Hematopoietic multipotent progenitor cell (in vitro differentiated cells): Measurements from ENCODE around the gene PGR. TPM values are rescaled to one million over a fixed set of nuclear protein-coding genes. Genes with fewer than 3 reads are reported as not detected.

ENCODE experiments used
- DNase-seq, 3 donors: peaks; one replicate each; pipeline ENCODE4 v3.0.0-alpha.2; 2011 to 2015; ENCODE audit warnings: low read depth in 2 of 3, low spot score in 2 of 3
- total RNA-seq: library from RNA; depleted of rRNA; stranded (reverse); fragments of >200 nt; gene quantifications from one replicate; pipeline ENCODE4 v1.2.3, GENCODE V29; 2012

Gene PGR
- total RNA-seq: under 0.01 TPM

DNA sequence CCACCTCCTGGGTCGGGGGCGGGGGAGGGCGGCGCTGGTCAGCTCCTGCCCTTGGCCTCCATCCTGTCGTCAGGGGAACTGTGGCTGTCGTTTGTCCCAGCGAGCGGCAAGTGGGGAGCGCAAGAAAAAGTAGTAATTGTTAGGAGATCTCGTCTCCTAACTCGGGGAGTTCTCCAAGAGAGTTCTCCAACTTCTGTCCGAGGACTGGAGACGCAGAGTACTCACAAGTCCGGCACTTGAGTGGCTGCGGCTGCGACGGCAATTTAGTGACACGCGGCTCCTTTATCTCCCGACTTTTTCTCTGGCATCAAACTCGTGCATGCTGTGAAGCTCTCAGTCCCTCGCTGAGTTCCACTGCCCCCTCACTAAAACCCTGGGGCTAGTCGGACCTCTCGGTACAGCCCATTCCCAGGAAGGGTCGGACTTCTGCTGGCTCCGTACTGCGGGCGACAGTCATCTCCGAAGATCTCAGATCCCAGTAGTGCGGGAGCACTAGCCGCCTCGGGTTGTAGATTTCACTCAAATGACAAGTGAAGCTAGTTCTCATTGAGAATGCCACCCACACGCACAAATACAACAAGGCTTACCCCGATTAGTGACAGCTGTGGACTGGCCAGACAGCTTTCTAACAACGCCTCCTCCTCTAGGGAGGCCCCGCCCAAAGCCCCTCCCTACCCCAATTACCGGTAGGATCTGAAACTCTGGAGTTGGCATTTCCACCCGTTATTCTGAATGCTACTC, at the start of gene PGR:
Gene PGR (minus strand): TSS at position 611 of the 741 bp plus-strand sequence. CDS start 743 bp downstream, outside the sequence.
- no peak for DNase-seq

- no peak for DNase-seq
These were observed 46.8 kb upstream of the PGR start for GRCh38 chr11:101176381-101176780.

DNA sequence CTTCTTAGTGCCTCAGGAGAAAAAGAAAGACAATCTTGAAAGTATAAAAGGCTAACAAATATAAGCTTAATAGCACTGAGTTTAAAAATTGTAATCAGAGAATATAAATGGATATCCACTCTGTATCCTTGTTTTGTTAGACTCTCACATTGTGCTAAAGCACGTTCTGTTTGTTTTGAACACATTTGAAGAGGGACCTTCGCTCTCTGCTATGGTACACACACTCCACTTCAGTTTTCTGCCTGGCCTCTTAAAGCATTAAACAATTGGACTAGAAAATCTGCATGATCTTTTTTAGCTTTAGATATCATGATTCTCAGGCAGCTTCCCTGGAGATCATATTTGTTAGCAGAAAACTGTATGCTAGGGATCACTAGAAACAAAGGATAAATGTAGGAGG, 40.3 kb upstream of the PGR start:
- DNase-seq: no peak

- no peak for DNase-seq
These were observed 36.4 kb upstream of the PGR start for GRCh38 chr11:101166038-101166437.

GRCh38 chr11:101158119-101158518, 28.5 kb upstream of the PGR start:
- DNase-seq: no peak

DNA sequence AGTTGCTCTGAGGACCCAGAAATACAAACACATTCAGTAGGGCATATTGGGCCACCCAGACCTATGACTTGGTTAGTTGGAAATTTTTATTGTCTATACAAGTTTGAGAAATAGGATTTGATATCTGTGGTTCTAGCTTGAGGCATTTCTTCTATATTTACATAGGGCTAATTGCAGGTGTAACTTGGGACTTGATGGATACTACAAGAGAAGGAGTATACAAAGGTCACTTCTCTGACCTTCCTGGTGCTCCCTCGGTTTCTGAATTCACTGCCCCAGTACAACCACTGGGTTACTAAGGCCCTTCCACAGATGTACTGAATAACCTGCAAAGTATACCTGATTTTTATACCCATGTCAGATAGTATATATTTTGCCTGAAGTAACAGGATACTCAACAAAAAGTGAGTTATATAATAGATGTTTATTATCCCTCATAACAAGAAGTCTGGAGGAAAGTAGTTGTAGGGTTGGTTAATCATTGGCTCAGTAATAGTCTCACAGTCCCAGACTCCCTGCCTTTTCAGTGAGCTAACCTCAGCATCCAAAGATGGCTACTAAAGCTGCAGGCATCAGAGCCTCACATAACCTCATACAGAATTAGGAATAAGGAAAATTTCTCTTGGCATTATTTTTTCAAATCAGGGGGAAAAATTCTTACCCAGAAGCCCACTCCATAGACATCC, 8.8 kb upstream of the PGR start:
- DNase-seq: no peak

DNA sequence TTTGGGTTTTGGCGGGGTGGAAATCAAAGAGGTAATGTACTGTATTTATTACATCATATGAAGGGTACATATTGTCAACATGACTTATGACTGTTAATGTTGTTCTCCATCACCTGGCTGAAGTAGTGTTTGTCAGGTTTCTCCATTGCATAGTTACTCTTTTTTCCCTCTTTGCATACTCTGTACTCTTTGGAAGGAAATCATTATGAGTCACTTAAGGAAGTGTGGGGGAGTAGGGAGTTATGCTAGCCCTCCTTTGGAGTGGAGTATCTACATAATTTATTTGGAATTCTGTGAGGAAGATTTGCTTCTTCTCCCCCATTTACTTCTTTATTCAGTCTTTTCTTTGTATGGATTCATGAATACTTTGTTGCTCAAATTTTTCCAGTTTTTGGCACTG, 3.6 kb upstream of the PGR start:
- no peak for DNase-seq

DNA sequence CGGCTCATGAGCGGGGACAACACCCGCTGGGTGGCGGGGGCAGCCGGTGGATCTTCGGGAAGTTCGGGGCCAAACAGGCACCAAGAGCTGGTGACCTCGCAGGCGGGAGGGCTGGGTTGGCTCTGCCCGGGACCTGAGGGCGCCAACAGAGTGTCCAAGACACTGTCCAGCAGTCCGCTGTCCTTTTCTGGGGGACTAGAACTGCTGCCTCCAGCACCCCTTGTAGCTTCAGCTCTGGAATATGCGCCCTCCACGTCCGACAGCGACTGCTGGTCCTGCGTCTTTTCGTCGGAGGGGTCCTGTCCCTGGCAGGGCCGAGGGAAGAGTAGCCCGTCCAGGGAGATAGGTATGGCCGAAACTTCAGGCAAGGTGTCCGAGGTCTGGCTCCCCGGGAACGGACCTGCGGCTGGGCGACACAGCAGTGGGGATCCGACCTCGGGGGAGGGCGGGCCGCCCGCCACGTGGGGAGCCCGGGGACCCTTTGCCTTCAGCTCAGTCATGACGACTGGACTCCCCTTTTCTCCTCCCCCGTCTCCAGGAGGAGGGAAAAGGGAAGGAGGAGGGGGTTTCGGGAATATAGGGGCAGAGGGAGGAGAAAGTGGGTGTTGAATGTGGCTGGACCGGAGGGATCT, 926 bp downstream of the PGR start:
- DNase-seq: no peak

DNA sequence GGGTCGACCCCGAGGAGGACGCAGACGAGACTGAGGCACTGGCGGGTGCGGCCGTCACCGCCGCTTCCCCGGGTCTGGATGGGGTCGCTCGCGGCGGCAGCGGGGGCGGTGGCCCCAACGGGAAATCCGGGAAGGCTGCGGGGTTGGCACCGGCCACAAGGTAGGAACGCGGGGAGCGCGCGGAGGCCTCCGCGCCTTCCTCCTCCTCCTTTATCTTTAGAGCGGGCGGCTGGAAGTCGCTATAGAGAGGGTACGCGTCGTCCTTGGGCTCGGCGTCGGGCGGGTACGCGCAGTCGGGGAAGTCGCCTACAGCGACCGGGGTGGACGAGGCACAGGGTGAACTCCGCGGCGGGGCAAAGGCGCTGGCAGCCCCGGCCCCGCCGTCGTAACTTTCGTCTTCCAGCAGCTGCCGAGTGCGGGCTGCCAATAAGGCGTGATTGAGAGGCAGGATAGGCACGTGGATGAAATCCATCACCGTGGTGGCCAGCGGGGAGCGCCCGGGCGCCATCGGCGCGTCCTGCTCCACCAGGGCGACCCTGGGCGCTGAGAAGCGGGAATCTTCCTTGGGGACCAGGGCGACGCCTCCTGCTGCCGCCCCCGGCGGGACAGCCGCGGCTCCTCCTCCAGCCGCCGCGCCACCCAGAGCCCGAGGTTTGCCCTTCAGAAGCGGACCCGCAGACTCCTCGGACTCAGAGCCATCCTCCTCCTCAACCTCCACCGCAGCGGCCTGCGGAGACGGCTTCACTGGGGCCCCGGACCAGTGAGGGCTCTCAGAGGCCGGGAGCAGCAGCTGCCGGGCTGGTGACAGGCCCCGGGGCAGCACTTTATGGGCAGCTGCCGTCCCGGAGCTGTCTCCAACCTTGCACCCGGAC, 1.7 kb downstream of the PGR start:
- no peak for DNase-seq

GRCh38 chr11:101127197-101127698, 2.4 kb downstream of the PGR start:
- DNase-seq: no peak

GRCh38 chr11:101126551-101127196, 2.9 kb downstream of the PGR start:
- DNase-seq: no peak

- no peak for DNase-seq
These were observed 13.9 kb downstream of the PGR start for GRCh38 chr11:101115671-101116160.

DNA sequence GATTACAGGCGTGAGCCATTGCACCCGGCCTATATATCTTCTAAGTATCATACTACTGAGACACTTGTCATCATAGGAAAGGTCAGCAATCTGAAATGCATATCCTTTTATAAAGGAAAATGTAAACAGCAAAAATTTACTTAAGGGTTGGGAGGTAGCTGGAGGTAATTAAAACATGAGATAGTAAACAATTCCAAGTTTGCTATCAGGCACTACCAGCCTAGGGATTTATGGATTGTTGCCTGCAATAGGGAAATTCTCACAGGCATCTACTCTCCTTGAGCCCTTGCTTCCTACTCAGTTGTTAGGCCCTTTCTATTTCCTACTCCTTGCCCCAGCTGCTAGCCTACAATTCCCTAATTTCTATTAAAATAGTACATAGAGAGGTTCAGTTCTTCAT, 16.1 kb downstream of the PGR start:
- DNase-seq: no peak

DNA sequence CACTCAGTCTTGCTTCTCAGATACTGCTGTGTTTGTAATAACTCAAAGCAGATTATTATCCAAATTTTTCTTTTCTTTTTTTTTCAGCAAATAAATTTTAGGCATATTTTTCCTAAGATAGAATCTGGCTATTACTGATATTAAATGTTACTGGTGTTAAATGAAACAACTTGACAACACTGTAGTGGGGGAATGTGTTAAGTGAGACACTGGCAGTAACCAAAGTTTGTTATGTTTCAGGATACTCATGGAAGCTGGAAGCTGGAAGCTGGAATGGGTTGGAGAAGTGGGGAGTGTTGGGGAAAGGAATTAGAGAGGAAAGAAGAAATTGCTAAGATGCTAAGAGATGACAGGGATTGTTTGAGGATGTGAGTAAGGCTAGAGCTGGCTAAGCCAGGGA, 24.9 kb downstream of the PGR start:
- DNase-seq: no peak

GRCh38 chr11:101103433-101103832, 26.2 kb downstream of the PGR start:
- no peak for DNase-seq

DNA sequence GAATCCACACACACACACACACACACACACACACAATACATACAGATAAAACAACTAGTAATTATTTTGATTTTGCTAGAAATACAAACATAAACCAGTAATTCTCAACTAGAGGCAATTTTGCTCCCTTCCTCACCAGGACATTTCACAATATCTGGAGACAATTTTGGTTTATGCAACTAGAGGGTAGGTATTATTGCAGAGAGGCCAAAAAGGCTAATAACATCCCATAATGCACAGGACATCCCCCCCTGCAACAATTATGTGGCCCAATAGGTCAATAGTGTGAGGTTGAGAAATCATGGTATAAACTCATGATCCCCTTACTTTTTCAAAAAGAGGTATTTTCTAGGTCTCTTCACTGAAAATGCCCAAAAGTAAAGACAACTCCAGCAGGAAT, 29.0 kb downstream of the PGR start:
- DNase-seq: no peak

DNA sequence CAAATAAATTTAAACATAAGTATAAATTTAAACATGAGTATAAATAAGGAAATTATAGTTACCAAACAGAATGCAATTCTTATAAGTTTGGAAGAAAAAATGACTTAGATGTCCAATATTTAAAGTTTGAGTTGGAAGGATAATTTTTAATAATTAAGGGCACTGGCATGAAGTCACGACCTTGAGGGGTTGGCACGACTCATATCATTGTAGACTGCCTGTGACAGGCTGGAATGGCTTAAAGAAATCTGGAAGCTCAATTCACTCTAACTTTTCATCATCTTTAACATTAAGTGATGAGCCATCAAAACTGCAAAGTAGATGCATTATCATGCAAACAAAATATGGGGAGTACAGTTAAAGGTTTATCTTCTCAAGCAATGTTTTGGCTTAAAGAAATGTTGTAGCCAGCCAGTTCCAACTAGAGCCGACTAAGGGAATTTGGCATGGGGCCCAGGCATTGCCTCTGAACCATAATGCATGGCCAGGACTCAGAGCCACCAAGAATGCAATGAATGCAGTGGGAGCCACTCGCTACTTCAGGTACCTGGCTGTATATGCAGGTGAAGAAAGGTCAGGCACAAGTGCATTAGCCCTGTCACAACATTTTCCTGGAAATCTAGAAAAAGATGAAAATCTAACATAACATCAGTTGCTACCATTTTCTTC, 33.4 kb downstream of the PGR start:
- no peak for DNase-seq

DNA sequence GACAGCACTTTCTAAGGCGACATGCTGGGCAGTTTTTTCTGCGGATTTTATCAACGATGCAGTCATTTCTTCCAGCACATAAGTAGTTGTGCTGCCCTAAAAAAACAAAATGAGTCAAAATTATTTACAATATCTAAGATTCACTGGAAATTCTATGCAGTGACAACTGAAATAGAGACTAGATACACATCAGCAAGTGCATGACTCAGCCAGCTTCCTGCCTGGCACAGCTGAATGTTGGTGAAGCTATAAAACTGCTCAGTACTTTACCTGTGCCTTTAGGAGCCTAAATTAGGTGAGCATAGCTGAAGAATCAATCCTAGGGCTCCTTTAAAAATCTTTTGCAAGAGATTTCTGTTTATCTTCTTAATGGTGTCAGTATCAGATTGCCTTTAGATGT, 37.8 kb downstream of the PGR start:
- DNase-seq: no peak

DNA sequence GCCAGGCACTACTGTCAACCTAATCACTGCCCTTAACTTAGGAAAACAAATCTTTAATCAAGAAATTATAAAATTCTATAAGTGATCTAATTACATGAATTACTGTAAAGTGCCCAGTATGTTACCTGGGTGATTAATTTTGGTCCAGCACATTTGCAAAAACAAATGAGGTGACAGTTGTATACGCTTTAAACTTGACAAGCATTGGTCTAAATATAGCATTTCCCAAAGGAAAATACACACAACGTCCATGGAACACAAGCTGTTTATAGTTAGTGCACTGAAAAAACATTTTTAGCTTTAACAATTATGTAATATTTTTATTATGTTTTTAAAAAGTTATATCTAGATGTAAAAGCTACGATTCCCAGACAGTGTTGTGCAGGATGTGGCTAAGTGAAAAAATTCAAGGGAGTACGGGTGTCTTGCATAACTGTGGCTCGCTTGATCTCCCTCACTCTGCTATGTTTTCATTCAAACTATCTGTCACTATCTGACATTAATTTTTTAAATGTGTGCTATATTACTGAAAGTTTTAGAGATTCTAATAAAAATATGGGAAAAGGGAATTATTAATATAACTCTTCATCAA, 38.8 kb downstream of the PGR start:
- no peak for DNase-seq
